ENCODE results near the gene SLC2A10.
A peak's percentile ranks its signal among the peaks of the same experiment; 100 is the strongest.

The SLC2A10 gene

DNA sequence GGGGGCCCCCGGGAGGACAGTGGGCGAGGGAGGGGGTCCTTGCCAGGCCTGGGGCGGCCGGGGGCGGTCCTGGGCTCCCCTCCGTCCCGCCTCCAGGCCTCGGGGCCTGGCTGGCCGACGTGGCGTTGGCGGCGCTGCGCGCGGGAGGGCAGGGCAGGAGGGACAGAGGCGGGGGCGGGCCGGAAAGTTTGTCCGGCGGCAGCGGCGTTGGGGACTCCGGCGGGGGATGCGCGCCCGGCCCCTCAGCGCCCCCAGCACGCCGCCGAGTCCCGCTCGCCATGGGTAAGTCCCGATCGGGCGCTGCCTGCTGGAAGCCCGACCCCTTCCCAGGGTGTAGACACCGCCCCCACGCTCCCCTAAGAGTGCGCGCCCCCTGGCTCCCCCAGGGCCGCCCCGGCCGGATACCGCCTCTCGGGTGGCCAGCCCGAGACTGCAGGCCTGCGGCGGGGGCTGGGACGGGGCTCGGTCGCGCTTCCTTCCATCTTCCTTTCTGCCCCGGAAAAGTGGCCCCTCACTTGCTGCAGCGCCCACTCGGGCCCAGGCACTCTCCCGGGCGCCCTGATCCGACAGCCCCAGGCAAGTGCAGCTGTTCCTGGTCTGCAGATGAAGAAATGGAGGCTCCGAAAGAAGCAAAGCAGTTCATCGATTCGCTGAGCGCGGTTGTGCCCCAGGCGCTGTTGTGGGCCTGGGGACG is at the start of gene SLC2A10:
TSS of gene SLC2A10 (plus strand) at position 191 of the 694 bp plus-strand sequence. CDS start at position 279, 88 bp downstream.
- Histone ChIP-seq H3K9me3 (ENCODE audit: control insufficient read depth, insufficient read depth, low read length) (0 out of 2 replicates have a peak, but pooled peaks cover 6% of the 10 kb centered on the region), H3K36me3 (ENCODE audit: insufficient read depth, low read length) (no peaks in the 10 kb centered on the region), H3K4me1 (ENCODE audit: insufficient read depth, low read length) (peaks cover 11% of the 10 kb centered on the region), H3K9ac (ENCODE audit: low read depth, low read length) (peak within 1 kb of the TSS; percentile 71)

DNA sequence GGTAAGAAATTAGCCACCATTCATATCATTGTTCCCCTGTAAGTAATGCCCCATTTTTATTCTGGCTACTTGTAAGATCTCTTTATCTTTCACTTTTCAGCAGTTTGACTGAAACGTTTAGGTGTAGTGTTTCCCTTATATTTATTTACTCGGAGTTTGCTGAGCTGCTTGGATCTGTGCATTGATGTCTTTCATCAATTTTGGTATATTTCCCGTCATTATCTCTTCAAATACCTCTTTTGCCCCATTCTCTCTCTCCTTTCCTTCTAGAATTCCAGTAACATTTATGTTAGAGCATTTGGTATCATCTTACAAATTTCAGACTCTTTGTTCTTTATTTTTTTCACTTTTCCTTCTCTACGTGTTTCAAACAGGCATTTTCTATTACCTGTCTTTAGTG is 49.0 kb upstream of the SLC2A10 start:
- Histone ChIP-seq H3K9ac (ENCODE audit: low read depth, low read length) (no peak overlapping the region), H3K36me3 (ENCODE audit: insufficient read depth, low read length) (peaks cover 5% of the 10 kb centered on the region; the same call in 1 of the 2 replicates), H3K9me3 (ENCODE audit: control insufficient read depth, insufficient read depth, low read length) (peaks cover 2% of the 10 kb centered on the region; the same call in 1 of the 2 replicates), H3K4me1 (ENCODE audit: insufficient read depth, low read length) (no peaks in the 10 kb centered on the region)

DNA sequence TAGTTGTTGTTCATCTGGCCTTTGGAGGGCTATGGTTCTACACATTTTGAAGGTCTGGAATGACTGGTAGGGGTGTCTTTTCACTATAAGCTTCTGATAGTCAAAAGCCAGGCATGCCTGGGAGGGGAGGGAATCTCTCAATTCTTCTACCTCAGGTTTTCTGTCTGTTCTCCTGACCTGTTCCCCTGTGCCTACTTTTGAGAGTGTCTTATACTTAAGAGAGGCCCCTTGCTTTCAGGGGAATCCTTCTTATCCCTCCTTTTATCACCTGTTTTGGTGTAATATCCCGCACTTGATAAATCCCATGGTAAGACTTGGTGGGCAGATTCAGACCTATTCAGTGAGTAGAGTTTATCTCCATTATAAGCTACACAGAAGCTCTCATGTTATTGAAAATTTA is 47.8 kb upstream of the SLC2A10 start:
- H3K9me3 ChIP-seq (ENCODE audit: control insufficient read depth, insufficient read depth, low read length) = peaks cover 2% of the 10 kb centered on the region; the same call in 1 of the 2 replicates
- H3K9ac ChIP-seq (ENCODE audit: low read depth, low read length) = no peak overlapping the region
- no peaks in the 10 kb centered on the region for H3K4me1 ChIP-seq (ENCODE audit: insufficient read depth, low read length)
- peaks cover 5% of the 10 kb centered on the region; the same call in 1 of the 2 replicates for H3K36me3 ChIP-seq (ENCODE audit: insufficient read depth, low read length)

DNA sequence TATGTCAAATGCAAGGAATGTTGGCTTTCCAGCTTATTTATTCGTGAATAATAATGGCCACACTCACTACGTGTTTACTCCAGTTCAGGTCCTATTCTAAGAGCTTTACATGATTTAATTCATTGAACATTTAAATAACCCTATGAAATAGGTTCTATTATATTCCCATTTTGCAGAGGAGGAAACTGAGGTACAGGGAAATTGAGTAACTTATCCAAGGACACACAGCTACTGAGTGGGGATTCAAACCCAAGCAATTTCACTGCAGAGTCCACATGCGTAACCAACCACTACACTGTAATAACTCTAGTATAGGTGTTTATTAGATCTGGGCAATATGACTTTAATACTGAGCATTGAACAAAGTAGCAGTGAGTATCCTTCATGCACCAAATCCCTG is 45.9 kb upstream of the SLC2A10 start:
- no peaks in the 10 kb centered on the region for H3K4me1 ChIP-seq (ENCODE audit: insufficient read depth, low read length)
- no peak overlapping the region for H3K9ac ChIP-seq (ENCODE audit: low read depth, low read length)
- peaks cover 5% of the 10 kb centered on the region; the same call in 1 of the 2 replicates for H3K36me3 ChIP-seq (ENCODE audit: insufficient read depth, low read length)
- peaks cover 2% of the 10 kb centered on the region; the same call in 1 of the 2 replicates for H3K9me3 ChIP-seq (ENCODE audit: control insufficient read depth, insufficient read depth, low read length)

DNA sequence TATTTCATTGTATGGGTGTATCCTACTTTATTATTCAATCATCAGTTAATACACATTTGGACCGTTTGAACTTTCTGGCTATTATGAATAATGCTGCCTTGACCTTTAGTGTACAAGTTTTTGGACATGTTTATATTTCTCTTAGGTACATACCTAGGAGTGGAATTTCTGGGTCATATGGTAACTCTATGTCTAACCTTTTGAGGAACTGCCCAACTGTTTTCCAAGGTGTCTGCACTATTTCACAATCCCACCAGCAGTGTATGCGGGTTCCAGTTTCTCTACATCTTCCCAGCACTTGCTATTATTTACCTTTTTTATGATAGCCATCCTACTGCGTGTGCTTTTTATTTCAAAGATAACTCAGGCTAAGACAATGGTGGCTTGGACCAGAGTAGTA is 43.8 kb upstream of the SLC2A10 start:
- Histone ChIP-seq H3K36me3 (ENCODE audit: insufficient read depth, low read length) (peaks cover 5% of the 10 kb centered on the region; the same call in 1 of the 2 replicates), H3K4me1 (ENCODE audit: insufficient read depth, low read length) (no peaks in the 10 kb centered on the region), H3K9ac (ENCODE audit: low read depth, low read length) (no peak overlapping the region), H3K9me3 (ENCODE audit: control insufficient read depth, insufficient read depth, low read length) (no peaks in the 10 kb centered on the region; the same call in 1 of the 2 replicates)

DNA sequence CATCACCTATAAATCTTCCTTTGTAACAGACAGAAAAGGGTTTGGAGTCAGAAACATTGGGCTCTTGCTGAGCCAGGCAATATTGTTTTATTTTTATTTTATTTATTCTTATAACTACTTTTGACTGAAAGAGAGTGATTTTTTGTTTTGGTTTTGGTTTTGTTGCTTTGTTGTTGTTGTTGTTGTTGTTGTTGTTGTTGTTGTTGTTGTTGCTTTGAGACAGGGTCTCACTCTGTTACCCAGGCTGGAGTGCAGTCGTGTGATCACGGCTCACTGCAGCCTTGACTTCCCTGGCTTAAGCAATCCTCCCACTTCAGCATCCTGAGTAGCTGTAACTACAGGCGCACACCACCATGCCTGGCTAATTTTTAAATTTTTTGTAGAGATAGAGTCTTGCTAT is 43.1 kb upstream of the SLC2A10 start:
- Histone ChIP-seq H3K4me1 (ENCODE audit: insufficient read depth, low read length) (no peaks in the 10 kb centered on the region), H3K9ac (ENCODE audit: low read depth, low read length) (no peak overlapping the region), H3K36me3 (ENCODE audit: insufficient read depth, low read length) (peaks cover 5% of the 10 kb centered on the region; the same call in 1 of the 2 replicates), H3K9me3 (ENCODE audit: control insufficient read depth, insufficient read depth, low read length) (no peaks in the 10 kb centered on the region; the same call in 1 of the 2 replicates)

DNA sequence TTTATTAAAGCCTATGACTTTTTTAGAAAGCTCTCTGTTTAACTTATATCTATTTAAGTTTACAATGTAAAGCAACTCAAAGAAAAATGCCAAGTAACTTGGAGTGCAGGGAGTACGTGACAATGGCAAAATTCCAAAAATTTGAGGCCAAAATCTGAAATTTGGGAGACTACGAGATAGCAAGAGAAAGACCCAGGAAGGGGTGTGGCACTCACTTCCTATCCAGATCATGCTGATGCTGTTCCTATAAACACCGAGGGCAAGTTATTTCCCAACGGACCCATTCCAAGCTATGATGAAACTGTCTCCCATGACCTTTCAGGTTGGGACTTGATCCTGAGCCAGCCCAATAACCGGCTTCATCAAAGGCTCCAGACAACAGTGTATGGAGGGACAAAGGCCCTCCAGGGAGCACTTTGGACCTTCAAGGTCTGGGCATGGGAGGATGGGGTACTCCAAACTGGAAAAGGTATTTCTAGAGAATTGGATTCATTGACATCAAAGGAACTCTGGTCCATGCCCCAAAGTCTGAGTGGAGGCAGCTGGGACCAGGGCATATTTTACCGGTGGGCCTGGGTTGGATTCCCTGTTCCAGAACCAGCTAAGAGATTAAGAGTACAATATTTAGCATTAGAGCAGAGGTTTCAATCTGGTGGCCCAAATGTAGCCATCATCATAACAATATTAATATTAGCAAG is 42.5 kb upstream of the SLC2A10 start:
- H3K36me3 ChIP-seq (ENCODE audit: insufficient read depth, low read length) = no peaks in the 10 kb centered on the region
- no peaks in the 10 kb centered on the region for H3K4me1 ChIP-seq (ENCODE audit: insufficient read depth, low read length)
- H3K9ac ChIP-seq (ENCODE audit: low read depth, low read length) = no peak overlapping the region
- no peaks in the 10 kb centered on the region for H3K9me3 ChIP-seq (ENCODE audit: control insufficient read depth, insufficient read depth, low read length)

DNA sequence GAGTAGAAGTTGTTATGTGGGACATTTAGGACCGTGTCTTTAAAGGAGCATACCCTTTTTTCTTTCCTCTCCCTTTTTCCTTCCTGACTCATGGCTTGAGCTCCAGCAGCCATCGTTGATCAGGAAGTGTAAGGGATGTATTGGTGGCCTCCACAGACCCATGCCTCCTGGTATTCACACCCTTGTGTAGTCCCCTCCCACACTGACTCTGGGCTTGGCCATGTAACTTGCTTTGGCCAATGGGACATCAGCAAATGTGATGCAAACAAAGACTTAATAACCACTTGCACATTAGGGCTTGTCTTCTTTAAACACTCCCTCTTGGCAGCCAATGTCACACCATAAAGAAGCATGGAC is 39.2 kb upstream of the SLC2A10 start:
- H3K4me1 ChIP-seq (ENCODE audit: insufficient read depth, low read length) = no peaks in the 10 kb centered on the region; the same call in 1 of the 2 replicates
- H3K9ac ChIP-seq (ENCODE audit: low read depth, low read length) = no peak overlapping the region
- H3K36me3 ChIP-seq (ENCODE audit: insufficient read depth, low read length) = no peaks in the 10 kb centered on the region
- H3K9me3 ChIP-seq (ENCODE audit: control insufficient read depth, insufficient read depth, low read length) = no peaks in the 10 kb centered on the region

DNA sequence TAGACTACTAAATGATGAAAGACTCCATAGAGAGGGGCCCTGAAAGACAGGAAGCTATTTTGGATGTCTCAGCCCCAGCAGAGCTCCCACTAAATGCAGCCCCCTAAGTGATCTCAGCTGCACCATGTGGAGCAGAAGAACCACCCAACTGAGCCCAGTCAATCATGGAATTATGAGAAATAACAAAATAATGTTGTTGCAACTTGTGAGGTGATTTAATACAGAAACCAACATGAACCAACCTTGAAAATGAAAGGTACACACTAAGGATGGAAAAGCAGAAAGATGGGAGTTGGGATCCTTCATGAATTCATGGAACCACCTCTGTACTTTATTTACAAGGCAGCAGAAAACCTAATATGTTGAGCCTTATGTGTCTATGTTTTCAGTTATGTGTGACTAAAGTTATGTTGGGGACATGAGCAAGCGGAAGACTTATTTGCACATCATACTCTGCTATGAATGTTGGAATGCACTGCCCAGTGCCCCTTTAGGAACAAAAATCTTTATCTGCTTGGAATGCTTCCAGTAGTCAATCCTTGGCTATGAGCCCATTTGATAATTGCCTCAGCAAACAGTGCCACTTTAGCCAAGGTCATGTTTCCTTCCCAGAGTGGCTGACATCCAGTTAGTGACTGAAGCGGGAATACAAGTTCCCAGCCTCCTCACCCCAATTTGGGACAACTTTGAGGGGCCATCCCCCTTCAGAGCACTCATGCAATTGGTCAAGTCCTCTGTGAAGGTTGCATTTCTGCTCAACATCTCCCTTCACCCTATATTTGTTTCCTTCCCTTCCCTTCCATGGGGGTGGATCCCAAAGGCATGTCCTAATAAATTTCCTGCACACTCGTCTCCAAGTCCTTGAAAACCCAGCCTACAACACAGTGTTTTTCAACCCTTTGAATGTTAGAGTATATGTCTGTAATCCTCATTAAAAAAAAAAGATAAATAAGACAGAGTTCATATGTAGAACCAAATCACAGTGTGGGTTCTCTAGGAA is 38.6 kb upstream of the SLC2A10 start:
- H3K9ac ChIP-seq (ENCODE audit: low read depth, low read length) = no peak overlapping the region

DNA sequence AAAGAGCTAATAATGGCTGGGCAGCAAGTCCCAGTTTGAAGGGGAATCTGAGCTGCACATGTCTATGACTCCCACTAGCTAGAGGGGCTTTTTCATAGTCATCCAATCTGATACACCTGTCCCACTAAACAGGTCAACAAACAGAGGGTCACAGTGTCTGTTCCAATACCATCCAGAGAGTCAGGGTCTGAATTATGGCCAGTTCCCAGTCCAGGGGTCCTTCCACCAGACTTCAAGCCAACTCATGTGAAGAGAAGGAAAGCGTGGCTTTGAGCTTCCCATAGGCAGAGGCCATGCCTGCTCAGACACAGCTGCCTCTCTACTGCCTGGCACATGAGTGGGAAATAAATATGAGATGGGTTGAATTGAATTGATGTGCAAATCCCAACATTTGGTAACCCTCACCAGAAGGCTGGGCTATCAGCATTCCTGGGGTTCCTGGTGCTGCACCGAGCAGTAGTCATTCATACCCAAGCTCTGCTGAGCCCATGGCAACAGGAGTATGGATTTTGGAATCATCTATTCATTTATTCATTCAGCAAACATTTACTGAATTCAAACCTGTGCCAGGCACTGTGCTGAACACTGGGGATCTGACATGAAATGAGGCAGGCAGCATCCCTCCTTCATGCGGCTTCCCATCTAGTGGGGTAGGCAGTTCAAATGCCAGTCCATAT is 37.4 kb upstream of the SLC2A10 start:
- no peak overlapping the region for H3K9ac ChIP-seq (ENCODE audit: low read depth, low read length)
- H3K4me1 ChIP-seq (ENCODE audit: insufficient read depth, low read length) = no peaks in the 10 kb centered on the region; the same call in 1 of the 2 replicates
- H3K36me3 ChIP-seq (ENCODE audit: insufficient read depth, low read length) = no peaks in the 10 kb centered on the region
- no peaks in the 10 kb centered on the region for H3K9me3 ChIP-seq (ENCODE audit: control insufficient read depth, insufficient read depth, low read length)

More for the DNA sequence above, 38.6 kb upstream of the SLC2A10 start:
- Histone ChIP-seq H3K9me3 (ENCODE audit: control insufficient read depth, insufficient read depth, low read length) (no peaks in the 10 kb centered on the region), H3K36me3 (ENCODE audit: insufficient read depth, low read length) (no peaks in the 10 kb centered on the region), H3K4me1 (ENCODE audit: insufficient read depth, low read length) (no peaks in the 10 kb centered on the region; the same call in 1 of the 2 replicates)

DNA sequence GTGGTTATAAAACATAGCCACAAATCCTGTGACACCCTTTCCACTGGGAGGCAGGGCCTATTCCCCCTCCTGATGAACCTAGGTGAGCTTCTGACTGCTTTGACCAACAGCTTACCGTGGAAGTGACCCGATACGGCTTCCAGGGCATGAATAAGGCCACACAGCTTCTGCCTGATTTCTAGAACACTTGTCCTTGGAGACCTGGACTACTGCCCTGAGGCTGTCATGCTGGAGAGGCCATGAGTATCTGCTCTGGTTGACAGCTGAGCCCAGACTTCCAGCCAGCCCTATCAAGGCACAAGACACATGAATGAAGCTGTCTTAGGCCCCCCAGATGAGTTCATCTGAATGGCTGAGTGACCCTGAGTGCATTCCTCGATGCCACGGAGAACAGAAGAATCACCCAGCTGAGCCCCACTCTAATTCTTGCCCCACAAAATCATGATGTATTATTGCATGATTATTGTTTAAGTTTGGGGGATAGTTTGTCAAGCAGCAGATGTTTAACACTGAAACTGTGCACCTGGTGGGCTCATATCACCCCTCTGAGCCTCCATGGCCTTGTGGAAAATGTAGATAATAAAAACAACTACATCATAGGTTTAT is 36.8 kb upstream of the SLC2A10 start:
- H3K4me1 ChIP-seq (ENCODE audit: insufficient read depth, low read length) = no peaks in the 10 kb centered on the region; the same call in 1 of the 2 replicates
- no peaks in the 10 kb centered on the region for H3K9me3 ChIP-seq (ENCODE audit: control insufficient read depth, insufficient read depth, low read length)

DNA sequence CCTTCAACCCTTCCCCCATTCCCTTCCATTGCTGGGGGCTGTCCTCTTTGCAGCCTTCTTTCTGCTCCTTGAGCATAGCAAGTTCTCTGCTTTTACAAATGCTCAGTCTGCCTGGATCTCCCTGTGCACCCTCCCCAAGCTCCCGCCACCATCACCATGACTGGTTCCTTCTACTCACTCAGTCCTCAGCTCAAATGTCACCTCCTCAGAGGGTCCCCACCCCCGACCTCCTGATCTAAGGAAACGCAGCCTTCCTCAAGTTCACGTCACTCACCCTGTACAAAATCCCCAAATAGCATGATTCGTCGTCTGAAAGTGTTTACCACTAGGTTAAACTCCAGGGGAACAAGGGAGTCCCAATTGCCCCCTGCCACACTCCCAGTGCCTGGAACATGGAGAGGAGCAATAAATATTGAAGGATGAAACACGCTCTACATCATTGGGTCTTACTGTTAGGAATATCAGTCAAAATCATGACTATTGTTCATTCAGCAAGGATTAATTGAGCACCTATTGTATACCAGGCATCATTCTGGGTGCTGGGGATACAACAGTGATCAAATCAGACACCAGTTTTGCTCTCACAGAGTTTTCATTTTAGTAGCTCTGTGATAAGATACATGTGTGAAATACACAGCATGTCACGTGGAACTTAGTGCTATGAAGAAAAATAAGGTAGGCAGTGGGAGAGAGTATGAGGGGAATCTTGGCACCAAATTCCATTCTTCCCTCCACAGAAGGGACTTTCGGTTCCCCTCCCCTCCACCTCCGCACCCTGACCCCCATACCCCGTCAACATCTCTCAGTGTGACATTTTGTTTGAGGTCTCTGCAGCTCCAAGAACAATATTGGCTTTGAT is 35.8 kb upstream of the SLC2A10 start:
- H3K4me1 ChIP-seq (ENCODE audit: insufficient read depth, low read length) = no peaks in the 10 kb centered on the region; the same call in 1 of the 2 replicates
- H3K9me3 ChIP-seq (ENCODE audit: control insufficient read depth, insufficient read depth, low read length) = no peaks in the 10 kb centered on the region
- H3K36me3 ChIP-seq (ENCODE audit: insufficient read depth, low read length) = no peaks in the 10 kb centered on the region
- no peak overlapping the region for H3K9ac ChIP-seq (ENCODE audit: low read depth, low read length)

More for the DNA sequence above, 36.8 kb upstream of the SLC2A10 start:
- no peaks in the 10 kb centered on the region for H3K36me3 ChIP-seq (ENCODE audit: insufficient read depth, low read length)
- no peak overlapping the region for H3K9ac ChIP-seq (ENCODE audit: low read depth, low read length)
